Neural progenitor cell (in vitro differentiated cells): ENCODE results near the gene LGALSL.

Source experiments
- CTCF ChIP-seq: fragments of 200-600 bp; sonication (generic); IDR thresholded peaks from 2 replicates; pipeline ENCODE4 v1.5.1; 2017; ENCODE audit warnings: antibody characterized with exemption, mild to moderate bottlenecking
- EZH2 ChIP-seq: fragments of 200-600 bp; sonication (generic); IDR thresholded peaks from 2 replicates; pipeline ENCODE4 v1.6.1; 2017; ENCODE audit warnings: antibody characterized with exemption, mild to moderate bottlenecking, moderate library complexity

- TF ChIP-seq EZH2 = no peak
- no peak for TF ChIP-seq CTCF
Measured at GRCh38 chr2:64460330-64460729, 6.4 kb downstream of the LGALSL start.
